H1 (cell line): ENCODE data around the gene COL26A1. TPM values are rescaled to one million over a fixed set of nuclear protein-coding genes. Genes with fewer than 3 reads are reported as not detected.

Source experiments
- CTCF ChIA-PET: fragments of 300-600 bp; sonication (Branson Sonifier 250); formaldehyde crosslinking; loops from one replicate; lab custom pipeline; 2021; ENCODE audit not compliant: partially characterized antibody; lab: Charles Lee
- POLR2A ChIA-PET: fragments of 300-600 bp; sonication (Branson Sonifier 250); formaldehyde crosslinking; loops from one replicate; lab custom pipeline; 2021; ENCODE audit warnings: inconsistent platforms; ENCODE audit not compliant: partially characterized antibody; lab: Charles Lee
- DNase-seq, 2 experiments: peaks; one replicate each; pipeline versions ENCODE4 v3.0.0 to v3.0.0-alpha.2; 2010 to 2022; ENCODE audit warnings: low spot score in 2 of 2, low read depth in 1 of 2, mixed read lengths in 1 of 2
- FAIRE-seq: peaks from 2 replicates; lab custom pipeline; 2011; peaks lifted over from hg19 to GRCh38; lab: Jason Lieb, UNC
- H2AFZ ChIP-seq: 2 replicates; pipeline ENCODE4 v1.8.1; 2012; ENCODE audit warnings: low read length, inconsistent platforms
- H2AK5ac ChIP-seq: 2 replicates; pipeline ENCODE4 v1.6.1; 2013; ENCODE audit warnings: low read depth, low read length
- H2BK120ac ChIP-seq: replicated peaks from 2 replicates; pipeline ENCODE3; 2013; ENCODE audit warnings: low read depth, low read length, inconsistent platforms
- H2BK12ac ChIP-seq: 2 replicates; pipeline ENCODE4 v1.6.1; 2013; ENCODE audit warnings: low read depth, low read length
- H2BK15ac ChIP-seq: 2 replicates; pipeline ENCODE4 v1.6.1; 2013; ENCODE audit warnings: low read length
- H2BK20ac ChIP-seq: 2 replicates; pipeline ENCODE4 v1.6.1; 2013; ENCODE audit warnings: low read length
- H2BK5ac ChIP-seq: 2 replicates; pipeline ENCODE4 v1.6.1; 2013; ENCODE audit warnings: low read depth, low read length
- H3K14ac ChIP-seq: 2 replicates; pipeline ENCODE4 v1.6.1; 2013; ENCODE audit warnings: inconsistent platforms; ENCODE audit not compliant: insufficient read length
- H3K18ac ChIP-seq: 2 replicates; pipeline ENCODE4 v1.6.1; 2013; ENCODE audit warnings: low read length; ENCODE audit errors: extremely low read depth
- H3K23ac ChIP-seq: 2 replicates; pipeline ENCODE4 v1.6.1; 2013; ENCODE audit warnings: inconsistent platforms; ENCODE audit not compliant: insufficient read length
- H3K23me2 ChIP-seq: 2 replicates; pipeline ENCODE4 v1.6.1; 2013; ENCODE audit warnings: low read depth, low read length
- H3K27ac ChIP-seq: 2 replicates; pipeline ENCODE4 v1.6.1; 2011; ENCODE audit warnings: low read depth, low read length, inconsistent platforms
- H3K27me3 ChIP-seq, 4 experiments: replicated peaks in 1 of 4; 1 replicate in 1 of 4; 2 replicates in 3 of 4; pipeline versions ENCODE4 v1.6.1 to v1.8.1; 2011 to 2013; ENCODE audit warnings: low read length in 3 of 4, mild to moderate bottlenecking in 3 of 4, inconsistent platforms in 2 of 4, mixed read lengths in 2 of 4, moderate library complexity in 1 of 4; ENCODE audit not compliant: control insufficient read depth in 3 of 4, insufficient read depth in 3 of 4; ENCODE audit errors: extremely low read depth in 1 of 4
- H3K36me3 ChIP-seq, 4 experiments: 2 replicates each; pipeline versions ENCODE4 v1.6.1 to v1.8.1; 2011 to 2013; ENCODE audit warnings: mild to moderate bottlenecking in 4 of 4, low read length in 3 of 4, moderate library complexity in 2 of 4, control low read depth in 1 of 4, inconsistent platforms in 1 of 4; ENCODE audit not compliant: insufficient read depth in 4 of 4, control insufficient read depth in 2 of 4
- H3K4ac ChIP-seq: replicated peaks from 2 replicates; pipeline ENCODE3; 2013; ENCODE audit warnings: low read length, low read depth, mixed read lengths, inconsistent platforms; ENCODE audit not compliant: insufficient read length
- H3K4me1 ChIP-seq, 4 experiments: replicated peaks in 1 of 4; 1 replicate in 1 of 4; 2 replicates in 3 of 4; pipeline versions ENCODE4 v1.6.1 to v1.8.1; 2011 to 2013; ENCODE audit warnings: low read length in 3 of 4, inconsistent platforms in 2 of 4, mixed read lengths in 1 of 4; ENCODE audit not compliant: insufficient read depth in 4 of 4, control insufficient read depth in 3 of 4
- H3K4me2 ChIP-seq, 2 experiments: 2 replicates each; pipeline versions ENCODE4 v1.6.1 to v1.8.1; 2011 to 2013; ENCODE audit warnings: low read depth in 2 of 2, low read length in 2 of 2, control low read depth in 1 of 2, inconsistent platforms in 1 of 2, mild to moderate bottlenecking in 1 of 2; ENCODE audit not compliant: insufficient read depth in 1 of 2
- H3K4me3 ChIP-seq, 4 experiments: fragments of 200-600, 300-600 bp in 1 of 4; sonication (generic), shearing (Covaris generic), sonication (Bioruptor Twin) in 1 of 4; 2 replicates each; pipeline versions ENCODE4 v1.5.1 to v1.8.1; 2011 to 2016; ENCODE audit warnings: low read length in 4 of 4, low read depth in 3 of 4, control low read depth in 2 of 4, inconsistent platforms in 2 of 4, mild to moderate bottlenecking in 2 of 4, mixed read lengths in 1 of 4, moderate library complexity in 1 of 4; ENCODE audit not compliant: insufficient read depth in 2 of 4; ENCODE audit errors: extremely low read depth in 1 of 4
- H3K56ac ChIP-seq: replicated peaks from 2 replicates; pipeline ENCODE3; 2013; ENCODE audit warnings: low read depth, mild to moderate bottlenecking, mixed read lengths, low read length, inconsistent platforms; ENCODE audit not compliant: insufficient read length
- H3K79me1 ChIP-seq: 2 replicates; pipeline ENCODE4 v1.6.1; 2013; ENCODE audit warnings: low read depth, low read length, control low read depth
- H3K79me2 ChIP-seq, 2 experiments: 2 replicates each; pipeline versions ENCODE4 v1.6.1 to v1.8.1; 2012 to 2013; ENCODE audit warnings: low read length in 2 of 2, mild to moderate bottlenecking in 2 of 2, inconsistent platforms in 1 of 2; ENCODE audit not compliant: insufficient read depth in 2 of 2, control insufficient read depth in 1 of 2
- H3K9ac ChIP-seq, 4 experiments: replicated peaks in 1 of 4; 1 replicate in 1 of 4; 2 replicates in 3 of 4; pipeline versions ENCODE4 v1.6.1 to v1.8.1; 2011 to 2013; ENCODE audit warnings: low read depth in 3 of 4, low read length in 3 of 4, control low read depth in 2 of 4, mild to moderate bottlenecking in 2 of 4, moderate library complexity in 2 of 4, inconsistent platforms in 1 of 4; ENCODE audit errors: extremely low read depth in 1 of 4
- H3K9me3 ChIP-seq, 2 experiments: 2 replicates each; pipeline versions ENCODE4 v1.6.1 to v1.8.1; 2012 to 2013; ENCODE audit warnings: mild to moderate bottlenecking in 2 of 2, moderate library complexity in 2 of 2, control low read depth in 1 of 2, inconsistent platforms in 1 of 2, low read depth in 1 of 2, low read length in 1 of 2, mixed read lengths in 1 of 2; ENCODE audit not compliant: insufficient read depth in 2 of 2
- H4K20me1 ChIP-seq, 2 experiments: replicated peaks in 1 of 2; 2 replicates each; pipeline versions ENCODE3 to v1.8.1; 2011 to 2013; ENCODE audit warnings: inconsistent platforms in 2 of 2, low read length in 2 of 2, mild to moderate bottlenecking in 1 of 2; ENCODE audit not compliant: insufficient read depth in 2 of 2, control insufficient read depth in 1 of 2
- H4K5ac ChIP-seq: 2 replicates; pipeline ENCODE4 v1.6.1; 2013; ENCODE audit warnings: low read length, low read depth, mixed read lengths, inconsistent platforms; ENCODE audit not compliant: insufficient read length
- H4K8ac ChIP-seq: 2 replicates; pipeline ENCODE4 v1.8.0; 2013; ENCODE audit warnings: mild to moderate bottlenecking, moderate library complexity, low read length, inconsistent platforms; ENCODE audit not compliant: insufficient read depth; ENCODE audit errors: extremely low read depth
- H4K91ac ChIP-seq: replicated peaks from 2 replicates; pipeline ENCODE3; 2013; ENCODE audit warnings: low read length, mixed read lengths, inconsistent platforms; ENCODE audit not compliant: insufficient read length
- BACH1 ChIP-seq: IDR thresholded peaks from 2 replicates; pipeline ENCODE4 v1.6.1; 2012; ENCODE audit warnings: low read length, improper control_type of control experiment
- BCL11A ChIP-seq, 2 experiments: IDR thresholded peaks; one replicate each; pipeline ENCODE4 v1.6.1; 2011; ENCODE audit warnings: low read depth in 2 of 2, low read length in 2 of 2, mild to moderate bottlenecking in 2 of 2
- E2F6 ChIP-seq: IDR thresholded peaks from 2 replicates; pipeline ENCODE4 v1.6.1; 2012; ENCODE audit warnings: inconsistent platforms
- EGR1 ChIP-seq: IDR thresholded peaks from 2 replicates; pipeline ENCODE4 v1.6.1; 2011; ENCODE audit warnings: low read depth, low read length, borderline replicate concordance
- EP300 ChIP-seq, 2 experiments: IDR thresholded peaks; 1 replicate in 1 of 2; 2 replicates in 1 of 2; pipeline ENCODE4 v1.6.1; 2011 to 2012; ENCODE audit warnings: low read depth in 2 of 2, low read length in 2 of 2, mild to moderate bottlenecking in 2 of 2, borderline replicate concordance in 1 of 2, inconsistent platforms in 1 of 2, moderate library complexity in 1 of 2
- GTF2F1 ChIP-seq: IDR thresholded peaks from 2 replicates; pipeline ENCODE4 v1.6.1; 2012; ENCODE audit warnings: low read depth, low read length, improper control_type of control experiment, borderline replicate concordance
- HDAC6 ChIP-seq: IDR thresholded peaks from one replicate; pipeline ENCODE4 v1.7.1; 2012; ENCODE audit warnings: low read depth, mild to moderate bottlenecking, inconsistent platforms, low read length, moderate library complexity
- KDM1A ChIP-seq: fragments of 200-600, 300-600 bp; sonication (generic); IDR thresholded peaks from 2 replicates; pipeline ENCODE4 v1.7.1; 2016; ENCODE audit warnings: mild to moderate bottlenecking, low read length, borderline replicate concordance
- POU5F1 ChIP-seq: IDR thresholded peaks from 2 replicates; pipeline ENCODE4 v1.6.1; 2011; ENCODE audit warnings: low read depth, mild to moderate bottlenecking, low read length, moderate library complexity
- RAD21 ChIP-seq, 2 experiments: IDR thresholded peaks in 1 of 2; conservative IDR thresholded peaks in 1 of 2; 2 replicates each; pipeline ENCODE4 v1.6.1; 2011; ENCODE audit warnings: low read depth in 2 of 2, low read length in 2 of 2, improper control_type of control experiment in 1 of 2, inconsistent platforms in 1 of 2, mild to moderate bottlenecking in 1 of 2, moderate library complexity in 1 of 2
- SP4 ChIP-seq: IDR thresholded peaks from 2 replicates; pipeline ENCODE4 v1.6.1; 2012; ENCODE audit warnings: low read length, inconsistent platforms
- SUZ12 ChIP-seq: fragments of 200-600 bp; sonication (generic); IDR thresholded peaks from 2 replicates; pipeline ENCODE4 v1.6.1; 2012; ENCODE audit warnings: mild to moderate bottlenecking, inconsistent platforms, low read length, moderate library complexity, mixed read lengths
- TAF7 ChIP-seq: optimal IDR thresholded peaks from 2 replicates; pipeline ENCODE3; 2011; ENCODE audit warnings: low read depth, mild to moderate bottlenecking, inconsistent platforms, low read length, moderate library complexity, borderline replicate concordance
- TCF12 ChIP-seq: IDR thresholded peaks from 2 replicates; pipeline ENCODE4 v1.6.1; 2011; ENCODE audit warnings: low read depth, mild to moderate bottlenecking, low read length
- WGBS, 2 experiments: shearing (Covaris generic) in 1 of 2; methylation state at CpG; one replicate each; pipeline versions ENCODE4 v1.1.6 to v1.1.7; 2013 to 2015; ENCODE audit warnings: low lambda C conversion rate in 2 of 2, mixed read lengths in 2 of 2, inconsistent platforms in 1 of 2, low coverage in 1 of 2, missing lambda C conversion rate in 1 of 2; ENCODE audit not compliant: insufficient replicate concordance in 2 of 2, insufficient coverage in 1 of 2, insufficient read length in 1 of 2; ENCODE audit errors: extremely low coverage in 1 of 2, missing lambda C conversion rate in 1 of 2; 5-methylcytosine and 5-hydroxymethylcytosine counted together
- polyA plus RNA-seq, 7 experiments: library from polyadenylated mRNA; depleted of rRNA in 3 of 7; stranded (reverse) in 5 of 7; unstranded in 2 of 7; fragments of >200 nt in 5 of 7; fragments of 200-250 nt in 2 of 7; gene quantifications; 1 replicate in 5 of 7; 2 replicates in 1 of 7; 4 replicates in 1 of 7; pipeline versions ENCODE4 v1.2.1 to v1.2.3, GENCODE V29; 2011 to 2013; ENCODE audit warnings: missing spikeins in 2 of 7, mixed read lengths in 2 of 7
- total RNA-seq: library from RNA; stranded (reverse); fragmentation: NEBNext Ultra II Directional; extraction: Animal tissue kit (Norgen Biotek cat#: 25700); gene quantifications from 2 replicates; pipeline ENCODE4 v1.2.1, GENCODE V29; 2021

The COL26A1 gene
- total and polyA plus RNA-seq, 2 of the 8 experiments (the other 6 are each of a cell fraction or from before 2014, with no cell fraction given): 51.1 to 68.8 TPM

- no peak overlapping the region for H2BK12ac ChIP-seq
- no peak overlapping the region for H3K27ac ChIP-seq
- TF ChIP-seq BACH1: no peak
- no peak for TF ChIP-seq TAF7
- no peak for TF ChIP-seq E2F6
- TF ChIP-seq KDM1A: no peak
- TF ChIP-seq EGR1: no peak
- no peak for TF ChIP-seq SUZ12
- no peak for TF ChIP-seq HDAC6
- TF ChIP-seq BCL11A (IDR thresholded peaks at IDR 0.05; ENCODE audit: low read depth in 2 of 2, low read length in 2 of 2): no peak
- no peak for TF ChIP-seq RAD21 (IDR thresholded peaks at IDR 0.05 in 1 of 2, conservative IDR thresholded peaks at IDR 0.05 in 1 of 2; ENCODE audit: low read depth in 2 of 2, low read length in 2 of 2)
- no peak for TF ChIP-seq POU5F1
- TF ChIP-seq EP300 (IDR thresholded peaks at IDR 0.05; ENCODE audit: borderline replicate concordance in 1 of 2, low read depth in 2 of 2, low read length in 2 of 2): no peak
- TF ChIP-seq TCF12: no peak
- TF ChIP-seq SP4: no peak
- TF ChIP-seq GTF2F1: no peak
Observed at GRCh38 chr7:101466871-101467270, 104.2 kb downstream of the COL26A1 start.

More at GRCh38 chr7:101466871-101467270, 104.2 kb downstream of the COL26A1 start:
- ChIA-PET CTCF (interaction anchor here (1.7 kb wide), 1 partner anchor 41 kb away, joined by 3 read pairs; no protein-coding TSS in a partner anchor), POLR2A (no interaction called here)
- Histone ChIP-seq H4K20me1 (no peaks in the 10 kb centered on the region), H2BK120ac (no peak overlapping the region), H3K4me2 (no peak overlapping the region), H2BK20ac (no peak overlapping the region), H3K27me3 (no peaks in the 10 kb centered on the region), H2BK5ac (no peak overlapping the region; the same call in 1 of the 2 replicates), H3K79me1 (no peaks in the 10 kb centered on the region), H3K23ac (no peak overlapping the region), H3K18ac (no peak overlapping the region), H3K4me1 (peaks cover 0 to 11% (median 4%) of the 10 kb centered on the region in 4 experiments; a peak in 4 of 7 replicates), H4K91ac (no peak overlapping the region), H2BK15ac (no peak overlapping the region), H3K56ac (no peak overlapping the region), H3K4ac (no peak overlapping the region), H3K14ac (no peak overlapping the region), H3K4me3 (no peak overlapping the region), H3K9me3 (no peaks in the 10 kb centered on the region), H2AFZ (no peak overlapping the region), H3K9ac (no peak overlapping the region), H3K23me2 (no peaks in the 10 kb centered on the region; the same call in 1 of the 2 replicates), H3K36me3 (no peaks in the 10 kb centered on the region), H4K8ac (no peak overlapping the region), H4K5ac (no peak overlapping the region), H3K79me2 (no peaks in the 10 kb centered on the region), H2AK5ac (no peak overlapping the region)
- WGBS, 2 experiments: 89% methylated on average over 6 of the region's 6 CpGs; no CpG with 5 or more reads in 1 of the 2 experiments
- FAIRE-seq (no peak), DNase-seq (no peak)
